Cerebellar cortex (tissue), 1 donor: ENCODE measurements around the gene GGTLC2.

Experiments used
- DNase-seq: peaks from one replicate; pipeline ENCODE4 v3.0.0-alpha.2; 2015; ENCODE audit warnings: low spot score

GGTLC2 gene

GRCh38 chr22:22691716-22692701, 47.6 kb downstream of the GGTLC2 start:
- DNase-seq = no peak

GRCh38 chr22:22692707-22693530, 48.5 kb downstream of the GGTLC2 start:
- DNase-seq = peak; percentile 14

- no peak for DNase-seq
Measured at GRCh38 chr22:22693531-22693884, 49.1 kb downstream of the GGTLC2 start.

- no peak for DNase-seq
Measured at GRCh38 chr22:22694106-22694505, 49.7 kb downstream of the GGTLC2 start.

- DNase-seq = no peak
Measured at GRCh38 chr22:22696104-22696503, 51.7 kb downstream of the GGTLC2 start.
